SK-N-SH (cell line): ENCODE measurements around the gene AUTS2.

Source experiments
- EP300 ChIP-seq, 2 experiments: IDR thresholded peaks; 2 replicates each; pipeline versions ENCODE4 v1.4.0 to v1.6.1; 2012; ENCODE audit warnings: borderline replicate concordance in 1 of 2, low read depth in 1 of 2, low read length in 1 of 2
- FOSL2 ChIP-seq: IDR thresholded peaks from 2 replicates; pipeline ENCODE4 v1.4.0; 2012; ENCODE audit warnings: low read depth, mild to moderate bottlenecking, moderate library complexity, borderline replicate concordance
- JUND ChIP-seq: IDR thresholded peaks from 2 replicates; pipeline ENCODE4 v1.4.0; 2012
- REST ChIP-seq: IDR thresholded peaks from 2 replicates; pipeline ENCODE4 v1.6.1; 2012; ENCODE audit warnings: mild to moderate bottlenecking, low read depth, low read length, moderate library complexity
- SMC3 ChIP-seq: IDR thresholded peaks from 2 replicates; pipeline ENCODE4 v1.6.1; 2012; ENCODE audit warnings: low read depth, low read length, improper control_type of control experiment
- TAF1 ChIP-seq: IDR thresholded peaks from 2 replicates; pipeline ENCODE4 v1.6.1; 2012; ENCODE audit warnings: low read depth, mild to moderate bottlenecking, low read length, moderate library complexity, borderline replicate concordance
- TEAD4 ChIP-seq: IDR thresholded peaks from 2 replicates; pipeline ENCODE4 v1.4.0; 2012; ENCODE audit warnings: mild to moderate bottlenecking, borderline replicate concordance; ENCODE audit not compliant: insufficient read depth
- YY1 ChIP-seq: IDR thresholded peaks from 2 replicates; pipeline ENCODE4 v1.4.0; 2012; ENCODE audit warnings: low read depth, mild to moderate bottlenecking
- TF ChIP-seq, protein P1 (sequence below): fragments of 150-350 bp; IDR thresholded peaks from 2 replicates; pipeline ENCODE4 v1.6.1; 2016; ENCODE audit warnings: mild to moderate bottlenecking, low read depth, low read length
- TF ChIP-seq, protein P2 (sequence below): fragments of 200-600 bp; sonication (generic); IDR thresholded peaks from 2 replicates; pipeline ENCODE4 v1.6.1; 2017; ENCODE audit warnings: antibody characterized with exemption, mild to moderate bottlenecking, moderate library complexity

DNA sequence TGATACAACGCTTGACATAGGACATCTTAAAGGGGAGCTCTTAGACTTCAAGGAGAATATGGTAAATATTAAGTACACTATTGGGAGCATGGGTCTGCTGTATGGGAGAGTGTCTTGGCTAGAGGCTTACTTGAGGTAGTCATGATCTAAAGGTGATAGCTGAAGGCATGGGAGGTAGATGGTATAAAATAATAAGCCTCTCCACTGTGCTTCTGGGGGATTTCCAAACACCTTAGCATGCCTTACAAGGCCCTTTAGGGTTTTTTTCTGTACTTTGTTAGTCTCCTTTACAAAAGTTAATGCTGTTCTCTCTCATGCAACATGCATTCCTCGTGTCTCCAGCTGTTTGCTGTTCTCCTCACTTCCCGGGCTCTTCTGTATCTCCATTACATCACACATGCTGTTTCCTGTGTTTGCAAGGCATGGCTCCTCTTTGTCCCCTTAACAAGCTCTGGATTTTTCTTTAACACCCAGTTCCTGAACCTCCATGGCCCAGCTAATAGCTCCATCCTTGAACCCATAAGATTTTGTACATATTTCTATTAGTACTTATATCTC, 449.7 kb downstream of the AUTS2 start:
- TF ChIP-seq EP300 (IDR thresholded peaks at IDR 0.05; ENCODE audit: borderline replicate concordance in 1 of 2, low read depth in 1 of 2, low read length in 1 of 2) (no peak), YY1 (no peak), TAF1 (no peak), TEAD4 (no peak), SMC3 (no peak), JUND (no peak), REST (no peak), FOSL2 (no peak)
- TF ChIP-seq, protein P1, sequence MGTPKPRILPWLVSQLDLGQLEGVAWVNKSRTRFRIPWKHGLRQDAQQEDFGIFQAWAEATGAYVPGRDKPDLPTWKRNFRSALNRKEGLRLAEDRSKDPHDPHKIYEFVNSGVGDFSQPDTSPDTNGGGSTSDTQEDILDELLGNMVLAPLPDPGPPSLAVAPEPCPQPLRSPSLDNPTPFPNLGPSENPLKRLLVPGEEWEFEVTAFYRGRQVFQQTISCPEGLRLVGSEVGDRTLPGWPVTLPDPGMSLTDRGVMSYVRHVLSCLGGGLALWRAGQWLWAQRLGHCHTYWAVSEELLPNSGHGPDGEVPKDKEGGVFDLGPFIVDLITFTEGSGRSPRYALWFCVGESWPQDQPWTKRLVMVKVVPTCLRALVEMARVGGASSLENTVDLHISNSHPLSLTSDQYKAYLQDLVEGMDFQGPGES = no peak
- TF ChIP-seq, protein P2, sequence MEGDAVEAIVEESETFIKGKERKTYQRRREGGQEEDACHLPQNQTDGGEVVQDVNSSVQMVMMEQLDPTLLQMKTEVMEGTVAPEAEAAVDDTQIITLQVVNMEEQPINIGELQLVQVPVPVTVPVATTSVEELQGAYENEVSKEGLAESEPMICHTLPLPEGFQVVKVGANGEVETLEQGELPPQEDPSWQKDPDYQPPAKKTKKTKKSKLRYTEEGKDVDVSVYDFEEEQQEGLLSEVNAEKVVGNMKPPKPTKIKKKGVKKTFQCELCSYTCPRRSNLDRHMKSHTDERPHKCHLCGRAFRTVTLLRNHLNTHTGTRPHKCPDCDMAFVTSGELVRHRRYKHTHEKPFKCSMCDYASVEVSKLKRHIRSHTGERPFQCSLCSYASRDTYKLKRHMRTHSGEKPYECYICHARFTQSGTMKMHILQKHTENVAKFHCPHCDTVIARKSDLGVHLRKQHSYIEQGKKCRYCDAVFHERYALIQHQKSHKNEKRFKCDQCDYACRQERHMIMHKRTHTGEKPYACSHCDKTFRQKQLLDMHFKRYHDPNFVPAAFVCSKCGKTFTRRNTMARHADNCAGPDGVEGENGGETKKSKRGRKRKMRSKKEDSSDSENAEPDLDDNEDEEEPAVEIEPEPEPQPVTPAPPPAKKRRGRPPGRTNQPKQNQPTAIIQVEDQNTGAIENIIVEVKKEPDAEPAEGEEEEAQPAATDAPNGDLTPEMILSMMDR = no peak
